Caco-2 (cell line): ENCODE results near the gene COL4A4. TPM values are rescaled to one million over a fixed set of nuclear protein-coding genes. Genes with fewer than 3 reads are reported as not detected.

ENCODE experiments used
- BruUV-seq: library from RNA; stranded (reverse); fragments of 400-500 nt; replicated peaks from 2 replicates; lab custom pipeline; 2021; lab: Mats Ljungman, UMichigan
- CTCF ChIA-PET: fragments of 300-600 bp; sonication (Branson Sonifier 250); formaldehyde crosslinking; loops from one replicate; lab custom pipeline; 2022; ENCODE audit warnings: antibody characterized with exemption; lab: Charles Lee
- POLR2A ChIA-PET: fragments of 300-600 bp; sonication (Branson Sonifier 250); formaldehyde crosslinking; loops from one replicate; lab custom pipeline; 2022; ENCODE audit warnings: antibody characterized with exemption; lab: Charles Lee
- DNase-seq, 2 experiments: peaks; one replicate each; pipeline versions ENCODE4 v3.0.0 to v3.0.0-alpha.2; 2020 to 2022
- H3K27me3 ChIP-seq: replicated peaks from 2 replicates; pipeline ENCODE4 v1.6.0; 2011; ENCODE audit warnings: low read length; ENCODE audit not compliant: control insufficient read depth, insufficient read depth
- H3K36me3 ChIP-seq: 2 replicates; pipeline ENCODE4 v1.5.1; 2011; ENCODE audit warnings: low read length; ENCODE audit not compliant: control insufficient read depth, insufficient read depth
- H3K4me1 ChIP-seq: fragments of 250-450 bp; sonication (Bioruptor Pico); 2 replicates; pipeline ENCODE4 v1.5.1; 2020; ENCODE audit warnings: mild to moderate bottlenecking
- H3K4me3 ChIP-seq: 2 replicates; pipeline ENCODE4 v1.5.1; 2011; ENCODE audit warnings: low read depth, mild to moderate bottlenecking, control low read depth, low read length
- H3K9me3 ChIP-seq: fragments of 250-450 bp; sonication (Bioruptor Pico); 2 replicates; pipeline ENCODE4 v1.5.1; 2020; ENCODE audit warnings: mild to moderate bottlenecking, moderate library complexity
- H3K27ac Mint-ChIP-seq: one replicate; pipeline ENCODE4 v1.8.0; 2022; ENCODE audit warnings: mixed read lengths; ENCODE audit not compliant: unreplicated experiment
- H3K27me3 Mint-ChIP-seq: one replicate; pipeline ENCODE4 v1.8.0; 2022; ENCODE audit warnings: mixed read lengths; ENCODE audit not compliant: insufficient read depth, unreplicated experiment
- H3K36me3 Mint-ChIP-seq: one replicate; pipeline ENCODE4 v1.8.0; 2022; ENCODE audit warnings: mild to moderate bottlenecking, mixed read lengths; ENCODE audit not compliant: insufficient read depth, unreplicated experiment
- H3K4me1 Mint-ChIP-seq: one replicate; pipeline ENCODE4 v1.8.0; 2022; ENCODE audit warnings: low read depth, mixed read lengths; ENCODE audit not compliant: unreplicated experiment
- H3K4me3 Mint-ChIP-seq: one replicate; pipeline ENCODE4 v1.8.0; 2022; ENCODE audit warnings: mild to moderate bottlenecking, moderate library complexity, mixed read lengths; ENCODE audit not compliant: unreplicated experiment
- H3K9me3 Mint-ChIP-seq: one replicate; pipeline ENCODE4 v1.8.0; 2022; ENCODE audit warnings: mixed read lengths; ENCODE audit not compliant: unreplicated experiment
- CTCF ChIP-seq, 2 experiments: fragments of 200-600 bp in 1 of 2; IDR thresholded peaks; 1 replicate in 1 of 2; 2 replicates in 1 of 2; pipeline versions ENCODE4 v1.5.1 to v1.8.0; 2011 to 2022; ENCODE audit warnings: antibody characterized with exemption in 1 of 2, control low read depth in 1 of 2, inconsistent platforms in 1 of 2, low read depth in 1 of 2, low read length in 1 of 2, mild to moderate bottlenecking in 1 of 2, moderate library complexity in 1 of 2; ENCODE audit not compliant: insufficient read depth in 1 of 2, severe bottlenecking in 1 of 2, unreplicated experiment in 1 of 2
- intact Hi-C: fragments of 100-400 bp; cut with micrococcal nuclease; formaldehyde crosslinking; loops from one replicate; pipeline ENCODE4 v1.10.0; 2022; ENCODE audit not compliant: unreplicated experiment
- total RNA-seq: library from RNA; stranded (reverse); gene quantifications from 2 replicates; pipeline ENCODE4 v1.2.3, GENCODE V29; 2022

The COL4A4 gene
- total RNA-seq, 1 experiment from 2014 or later: 8.7 TPM

- Mint-ChIP-seq H3K4me3 (no peak overlapping the region), H3K9me3 (no peaks in the 10 kb centered on the region), H3K27me3 (no peaks in the 10 kb centered on the region), H3K36me3 (no peaks in the 10 kb centered on the region), H3K27ac (no peak overlapping the region), H3K4me1 (no peaks in the 10 kb centered on the region)
- ChIA-PET POLR2A (no interaction called here), CTCF (no interaction called here)
- Histone ChIP-seq H3K4me3 (no peak overlapping the region), H3K4me1 (no peaks in the 10 kb centered on the region), H3K36me3 (no peaks in the 10 kb centered on the region), H3K27me3 (no peaks in the 10 kb centered on the region), H3K9me3 (no peaks in the 10 kb centered on the region)
- no TSS peak for BruUV-seq
- DNase-seq: no peak
- intact Hi-C loops: no loop called here
- no peak for TF ChIP-seq CTCF (IDR thresholded peaks at IDR 0.05; ENCODE audit: insufficient read depth in 1 of 2, low read depth in 1 of 2, low read length in 1 of 2, severe bottlenecking in 1 of 2, unreplicated experiment in 1 of 2)
Observed at GRCh38 chr2:227054006-227054405, 110.0 kb downstream of the COL4A4 start.

- intact Hi-C loops: no loop called here
- TF ChIP-seq CTCF (IDR thresholded peaks at IDR 0.05; ENCODE audit: insufficient read depth in 1 of 2, low read depth in 1 of 2, low read length in 1 of 2, severe bottlenecking in 1 of 2, unreplicated experiment in 1 of 2): no peak
Observed at GRCh38 chr2:227052879-227053278, 111.1 kb downstream of the COL4A4 start.

GRCh38 chr2:227043981-227044380 is 120.0 kb downstream of the COL4A4 start:
- no peak for TF ChIP-seq CTCF (IDR thresholded peaks at IDR 0.05; ENCODE audit: insufficient read depth in 1 of 2, low read depth in 1 of 2, low read length in 1 of 2, severe bottlenecking in 1 of 2, unreplicated experiment in 1 of 2)
- CTCF ChIA-PET: no interaction called here
- H3K4me1 Mint-ChIP-seq: no peaks in the 10 kb centered on the region
- H3K27me3 Mint-ChIP-seq: no peaks in the 10 kb centered on the region
- H3K27ac Mint-ChIP-seq: no peak overlapping the region
- no peak overlapping the region for H3K4me3 Mint-ChIP-seq
- no peaks in the 10 kb centered on the region for H3K9me3 Mint-ChIP-seq
- Histone ChIP-seq H3K4me1 (0 out of 2 replicates have a peak, but pooled peaks cover 1% of the 10 kb centered on the region), H3K27me3 (no peaks in the 10 kb centered on the region), H3K36me3 (no peaks in the 10 kb centered on the region), H3K4me3 (no peak overlapping the region), H3K9me3 (no peaks in the 10 kb centered on the region)
- H3K36me3 Mint-ChIP-seq: no peaks in the 10 kb centered on the region
- BruUV-seq: no TSS peak
- no peak for DNase-seq
- intact Hi-C loops: no loop called here
- POLR2A ChIA-PET: no interaction called here

More at GRCh38 chr2:227052879-227053278, 111.1 kb downstream of the COL4A4 start:
- H3K4me3 ChIP-seq: no peak overlapping the region
- no peak overlapping the region for H3K4me3 Mint-ChIP-seq
- H3K4me1 ChIP-seq: no peaks in the 10 kb centered on the region
- H3K27me3 Mint-ChIP-seq: no peaks in the 10 kb centered on the region
- no TSS peak for BruUV-seq
- no peak for DNase-seq
- no peaks in the 10 kb centered on the region for H3K36me3 Mint-ChIP-seq
- no peaks in the 10 kb centered on the region for H3K27me3 ChIP-seq
- H3K9me3 ChIP-seq: no peaks in the 10 kb centered on the region
- no peak overlapping the region for H3K27ac Mint-ChIP-seq
- H3K9me3 Mint-ChIP-seq: no peaks in the 10 kb centered on the region
- H3K36me3 ChIP-seq: no peaks in the 10 kb centered on the region
- no peaks in the 10 kb centered on the region for H3K4me1 Mint-ChIP-seq
- CTCF ChIA-PET: no interaction called here
- POLR2A ChIA-PET: no interaction called here
